ENCODE results near the gene MRPS21.
A peak's percentile ranks its signal among the peaks of the same experiment; 100 is the strongest.
"Not testable (repeated sequence)": the region's sequence is repeated elsewhere in the genome, so short reads cannot be mapped to it uniquely, and the experiment has no call there.

Gene MRPS21

DNA sequence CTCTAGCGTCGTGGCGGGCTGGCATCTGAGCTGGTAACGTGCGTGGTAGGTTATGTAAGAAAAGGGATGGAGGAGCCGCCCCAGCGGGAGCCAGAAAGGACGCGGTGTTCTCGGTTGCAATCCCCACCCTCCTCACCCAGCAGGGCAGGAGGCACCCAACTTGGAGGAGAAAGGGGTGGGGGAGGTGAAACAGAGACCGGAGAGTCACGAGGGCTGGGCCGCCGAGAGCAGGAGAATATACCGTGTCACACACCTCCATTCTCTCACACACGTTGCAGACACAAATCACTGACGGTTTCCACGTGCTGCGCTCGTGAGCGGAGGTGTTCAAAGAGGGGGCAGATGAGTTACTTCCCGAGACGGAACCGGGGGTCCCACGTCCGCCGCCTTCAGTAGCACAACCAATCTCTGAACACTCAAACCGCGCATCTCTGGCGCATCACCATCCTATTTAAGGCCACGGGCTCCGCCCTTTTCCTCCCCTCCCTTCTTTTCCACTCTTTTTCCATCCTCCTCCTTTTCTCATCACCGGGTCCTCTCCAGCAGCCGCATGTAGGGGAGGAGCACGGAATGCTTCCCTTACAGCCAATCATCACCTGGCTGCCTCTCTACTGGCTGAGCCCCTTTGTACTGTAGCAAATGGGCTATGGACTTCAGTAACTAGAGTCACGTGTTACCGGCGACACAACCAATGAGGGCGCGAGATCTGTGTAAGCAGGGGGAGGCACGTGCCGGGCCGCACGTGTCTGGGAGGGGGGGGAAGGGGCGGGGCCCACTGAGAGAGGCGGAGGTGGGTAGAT lies 11.7 kb upstream of the MRPS21 start, which contains the start of gene CIART:
Gene CIART (plus strand): TSS at position 797 of the 800 bp plus-strand sequence. CDS start 714 bp downstream, outside the sequence.
- peak; percentile 50 to 62 for DNase-seq (ENCODE audit: low read depth in 2 of 2)

DNA sequence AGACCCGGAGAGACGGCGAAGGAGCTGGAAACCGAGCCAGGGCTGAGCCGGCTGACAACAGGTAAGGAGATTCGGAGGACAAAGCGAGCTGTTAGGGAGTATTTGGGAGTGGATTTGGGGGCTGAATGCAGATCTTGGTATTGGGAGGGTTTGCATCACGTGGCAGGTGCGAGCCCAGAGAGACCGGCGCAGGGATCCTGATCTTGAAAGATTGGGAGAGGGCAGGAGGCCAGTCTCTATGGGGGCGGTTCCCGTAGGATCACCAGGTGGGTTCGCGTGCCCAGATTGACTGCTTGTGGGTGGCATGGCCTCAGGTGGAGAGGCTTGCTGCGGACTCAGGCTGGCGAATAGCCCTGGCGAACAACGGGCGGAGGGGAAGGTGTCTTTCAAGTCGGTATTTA lies 11.1 kb upstream of the MRPS21 start:
- no peak for DNase-seq (ENCODE audit: low read depth in 2 of 2)

- no peak for DNase-seq (ENCODE audit: low read depth in 2 of 2)
These were observed 10.4 kb upstream of the MRPS21 start for GRCh38 chr1:150283260-150283659.

GRCh38 chr1:150288382-150288781 lies 5.3 kb upstream of the MRPS21 start:
- no peak for DNase-seq (ENCODE audit: low read depth in 2 of 2)

GRCh38 chr1:150288822-150289221 lies 4.8 kb upstream of the MRPS21 start:
- DNase-seq (ENCODE audit: low read depth in 2 of 2): no peak

DNA sequence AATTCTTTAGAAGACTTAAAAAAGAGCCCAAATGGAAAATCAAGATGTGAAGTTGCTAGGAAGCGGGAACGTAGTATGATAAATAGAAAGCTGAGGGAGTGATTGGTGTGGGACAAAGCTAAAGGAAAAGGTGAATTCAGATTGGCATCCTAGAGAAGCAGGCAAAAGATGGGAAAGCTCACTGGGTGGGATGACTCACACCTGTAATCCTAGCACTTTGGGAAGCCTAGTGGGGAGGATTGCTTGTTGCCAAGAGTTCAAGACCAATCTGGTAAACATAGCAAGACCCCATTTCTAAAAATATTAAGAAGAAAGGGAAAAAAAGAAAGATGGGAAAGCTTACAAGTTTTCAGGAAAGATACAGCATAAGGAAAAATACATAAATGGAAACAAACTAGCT lies 1.8 kb downstream of the MRPS21 start:
- no peak for DNase-seq (ENCODE audit: low read depth in 2 of 2)

GRCh38 chr1:150299716-150300115 lies 6.1 kb downstream of the MRPS21 start:
- no peak for DNase-seq (ENCODE audit: low read depth in 2 of 2)

DNA sequence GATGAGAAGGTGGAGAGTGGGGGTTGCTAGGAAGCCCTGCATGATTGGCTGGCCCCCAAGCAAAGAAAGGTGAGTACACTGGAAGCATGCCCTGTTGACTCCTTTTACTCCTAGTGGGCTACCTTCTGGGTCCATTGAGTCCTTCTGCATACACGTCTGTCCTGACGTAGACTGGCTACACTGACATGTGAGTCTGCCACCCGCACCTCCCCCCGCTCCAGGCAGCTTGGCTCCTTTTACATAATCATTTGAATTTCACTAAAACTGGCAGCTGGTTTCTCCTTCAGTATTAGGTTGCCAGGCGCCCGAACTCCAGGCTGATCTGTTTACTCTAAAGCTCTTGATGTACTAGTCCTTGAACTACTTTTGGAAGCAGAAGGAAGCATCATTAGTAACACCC lies 8.7 kb downstream of the MRPS21 start:
- DNase-seq (ENCODE audit: low read depth in 2 of 2): no peak

DNA sequence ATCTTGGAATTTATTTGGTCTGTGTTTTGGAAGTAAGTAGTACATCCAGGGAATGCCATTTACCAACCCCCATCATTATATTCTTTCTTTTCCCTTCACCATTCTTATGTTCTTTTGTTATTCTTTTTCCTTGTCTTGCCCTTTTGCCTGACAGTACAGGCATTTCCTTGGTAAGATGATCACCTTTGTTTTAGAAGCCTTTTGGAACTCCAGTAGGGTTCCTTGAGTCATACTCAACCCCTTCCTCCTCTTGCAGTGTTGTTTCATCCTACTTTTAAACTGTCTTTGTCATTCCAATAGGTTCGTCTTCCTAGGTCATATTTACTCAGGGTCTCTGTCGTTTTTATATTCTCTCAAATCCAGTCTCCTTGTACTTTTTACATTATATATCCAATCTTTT lies 9.2 kb downstream of the MRPS21 start:
- DNase-seq (ENCODE audit: low read depth in 2 of 2): no peak

GRCh38 chr1:150308585-150308984 lies 14.9 kb downstream of the MRPS21 start:
- DNase-seq (ENCODE audit: low read depth in 2 of 2): not testable (repeated sequence)

- no peak for DNase-seq (ENCODE audit: low read depth in 2 of 2)
These were observed 16.3 kb downstream of the MRPS21 start for GRCh38 chr1:150309758-150310508.

GRCh38 chr1:150311762-150312161 lies 18.1 kb downstream of the MRPS21 start:
- DNase-seq (ENCODE audit: low read depth in 2 of 2): no peak

DNA sequence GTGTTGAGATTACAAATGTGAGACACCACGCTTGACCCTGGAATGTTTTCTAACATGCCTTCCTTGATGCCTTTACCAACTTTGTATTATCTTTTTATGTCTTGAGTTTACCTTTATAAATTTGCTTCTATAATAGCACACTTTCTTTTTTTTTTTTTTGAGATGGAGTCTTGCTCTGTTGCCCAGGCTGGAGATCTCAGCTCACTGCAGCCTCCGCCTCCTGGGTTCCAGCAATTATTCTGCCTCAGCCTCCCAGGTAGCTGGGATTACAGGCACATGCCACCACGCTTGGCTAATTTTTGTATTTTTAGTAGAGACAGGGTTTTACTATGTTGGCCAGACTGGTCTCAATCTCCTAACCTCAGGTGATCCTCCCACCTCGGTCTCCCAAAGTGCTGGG lies 21.0 kb downstream of the MRPS21 start:
- not testable (repeated sequence) for DNase-seq (ENCODE audit: low read depth in 2 of 2)

DNA sequence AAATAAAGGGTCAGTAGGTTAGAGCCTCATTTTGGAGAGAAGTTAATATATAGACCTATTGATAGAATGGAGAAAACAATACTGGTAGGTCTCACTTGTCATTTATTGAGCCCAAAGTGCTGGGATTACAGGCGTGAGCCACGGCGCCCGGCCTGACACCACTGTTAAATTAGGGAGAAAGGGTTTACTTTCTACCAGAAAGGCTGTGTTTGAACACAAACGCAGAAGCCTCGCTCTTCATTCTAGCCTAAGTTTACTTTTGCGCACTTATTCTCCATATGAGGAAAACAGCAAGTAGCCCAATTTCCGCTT lies 27.0 kb downstream of the MRPS21 start:
- no peak for DNase-seq (ENCODE audit: low read depth in 2 of 2)

GRCh38 chr1:150321826-150322166 lies 28.1 kb downstream of the MRPS21 start:
- no peak for DNase-seq (ENCODE audit: low read depth in 2 of 2)

GRCh38 chr1:150322310-150322709 lies 28.6 kb downstream of the MRPS21 start:
- DNase-seq (ENCODE audit: low read depth in 2 of 2): no peak

DNA sequence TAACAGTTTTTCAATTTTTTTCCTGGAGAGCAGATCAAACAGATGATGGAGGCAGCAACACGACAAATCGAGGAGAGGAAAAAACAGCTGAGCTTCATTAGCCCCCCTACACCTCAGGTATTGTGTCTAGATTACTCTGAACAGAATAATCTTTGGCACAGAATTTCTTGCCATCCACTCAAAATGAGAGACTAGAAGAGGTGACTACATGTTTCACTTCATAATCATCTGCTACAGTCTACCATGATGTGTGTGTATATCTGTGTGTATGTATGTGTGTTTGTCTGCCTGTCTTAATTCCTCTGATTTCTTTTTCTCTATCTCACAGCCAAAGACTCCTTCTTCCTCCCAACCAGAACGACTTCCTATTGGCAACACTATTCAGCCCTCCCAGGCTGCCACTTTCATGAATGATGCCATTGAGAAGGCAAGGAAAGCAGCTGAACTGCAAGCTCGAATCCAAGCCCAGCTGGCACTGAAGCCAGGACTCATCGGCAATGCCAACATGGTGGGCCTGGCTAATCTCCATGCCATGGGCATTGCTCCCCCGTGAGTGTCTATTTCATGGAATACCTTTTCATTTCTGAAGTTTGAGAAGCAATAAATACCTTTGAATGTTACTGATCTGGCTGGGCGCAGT lies 39.1 kb downstream of the MRPS21 start:
- no peak for DNase-seq (ENCODE audit: low read depth in 2 of 2)

- no peak for DNase-seq (ENCODE audit: low read depth in 2 of 2)
These were observed 52.7 kb downstream of the MRPS21 start for GRCh38 chr1:150346316-150346715.

DNA sequence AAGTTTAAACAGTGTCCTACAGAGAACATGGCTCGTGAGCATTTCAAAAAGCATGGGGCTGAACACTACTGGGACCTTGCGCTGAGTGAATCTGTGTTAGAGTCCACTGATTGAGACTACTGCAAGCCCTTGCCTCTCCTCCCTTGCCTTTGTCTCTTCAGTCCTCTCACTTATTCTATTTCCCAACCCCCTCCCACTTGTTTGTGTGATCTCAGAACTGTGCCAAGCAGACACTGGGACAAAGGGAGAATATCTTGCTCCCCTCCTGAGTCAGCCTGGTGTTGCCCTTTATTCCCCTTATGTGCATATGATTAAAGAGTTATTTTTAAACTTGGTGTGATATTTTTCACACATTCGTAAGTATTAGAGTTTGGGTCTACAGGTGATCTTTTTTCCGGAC lies 59.2 kb downstream of the MRPS21 start:
- no peak for DNase-seq (ENCODE audit: low read depth in 2 of 2)

All from stimulated activated CD4-positive, alpha-beta T cell treated with anti-CD3 and anti-CD28 coated beads, Interleukin-1b, Interleukin-23, amount 100 ng/mL, for 1 hour (primary cell).